Sigmoid colon (tissue), 3 donors: ENCODE measurements around the gene HECTD4.

Experiments used
- POLR2A ChIP-seq, 2 donors: fragments of 450-650 bp; IDR thresholded peaks; one replicate each; pipeline ENCODE4 v1.6.1; 2016; ENCODE audit warnings: antibody characterized with exemption in 2 of 2, mild to moderate bottlenecking in 2 of 2, moderate library complexity in 2 of 2
- TF ChIP-seq, protein P1 (sequence below), 4 experiments: fragments of 450-650 bp in 3 of 4; fragments of 200-600 bp in 1 of 4; IDR thresholded peaks; one replicate each; pipeline ENCODE4 v1.5.1; 2016 to 2019; ENCODE audit warnings: antibody characterized with exemption in 4 of 4, mild to moderate bottlenecking in 3 of 4, moderate library complexity in 2 of 4

DNA sequence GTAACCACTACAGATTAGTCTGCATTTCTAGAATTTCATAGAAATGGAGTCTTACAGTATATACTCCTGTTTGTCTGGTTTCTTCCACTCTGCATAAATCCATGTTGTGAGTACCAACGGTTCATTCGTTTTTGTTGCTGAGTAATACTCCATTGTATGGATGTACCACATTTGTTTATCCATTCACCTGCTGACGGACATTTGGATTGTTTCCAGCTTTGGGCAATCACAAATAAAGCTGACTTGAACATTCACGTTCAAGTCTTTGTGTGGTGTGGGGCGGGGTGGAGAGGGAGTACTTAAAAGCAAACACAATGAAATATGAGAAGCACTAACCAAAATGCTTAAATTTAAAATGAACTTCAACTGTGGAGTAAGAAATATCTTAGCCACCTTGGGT is 7.1 kb downstream of the HECTD4 start:
- TF ChIP-seq, protein P1, sequence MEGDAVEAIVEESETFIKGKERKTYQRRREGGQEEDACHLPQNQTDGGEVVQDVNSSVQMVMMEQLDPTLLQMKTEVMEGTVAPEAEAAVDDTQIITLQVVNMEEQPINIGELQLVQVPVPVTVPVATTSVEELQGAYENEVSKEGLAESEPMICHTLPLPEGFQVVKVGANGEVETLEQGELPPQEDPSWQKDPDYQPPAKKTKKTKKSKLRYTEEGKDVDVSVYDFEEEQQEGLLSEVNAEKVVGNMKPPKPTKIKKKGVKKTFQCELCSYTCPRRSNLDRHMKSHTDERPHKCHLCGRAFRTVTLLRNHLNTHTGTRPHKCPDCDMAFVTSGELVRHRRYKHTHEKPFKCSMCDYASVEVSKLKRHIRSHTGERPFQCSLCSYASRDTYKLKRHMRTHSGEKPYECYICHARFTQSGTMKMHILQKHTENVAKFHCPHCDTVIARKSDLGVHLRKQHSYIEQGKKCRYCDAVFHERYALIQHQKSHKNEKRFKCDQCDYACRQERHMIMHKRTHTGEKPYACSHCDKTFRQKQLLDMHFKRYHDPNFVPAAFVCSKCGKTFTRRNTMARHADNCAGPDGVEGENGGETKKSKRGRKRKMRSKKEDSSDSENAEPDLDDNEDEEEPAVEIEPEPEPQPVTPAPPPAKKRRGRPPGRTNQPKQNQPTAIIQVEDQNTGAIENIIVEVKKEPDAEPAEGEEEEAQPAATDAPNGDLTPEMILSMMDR (IDR thresholded peaks at IDR 0.05) = no peak
- no peak for TF ChIP-seq POLR2A (IDR thresholded peaks at IDR 0.05)
